Fibroblast of pulmonary artery (primary cell): ENCODE measurements around the gene CBLL1.

Experiments
- DNase-seq: peaks from one replicate; pipeline ENCODE4 v3.0.0-alpha.2; 2010; ENCODE audit warnings: low read depth
- H3K4me3 ChIP-seq: replicated peaks from 2 replicates; pipeline ENCODE4 v1.5.1; 2011; ENCODE audit warnings: low read depth, mild to moderate bottlenecking, control low read depth, low read length, moderate library complexity
- TF ChIP-seq, protein P1 (sequence below): IDR thresholded peaks from 2 replicates; pipeline ENCODE4 v1.5.1; 2011; ENCODE audit warnings: mild to moderate bottlenecking, control low read depth, low read length, inconsistent platforms; ENCODE audit errors: missing control alignments

CBLL1 gene

DNA sequence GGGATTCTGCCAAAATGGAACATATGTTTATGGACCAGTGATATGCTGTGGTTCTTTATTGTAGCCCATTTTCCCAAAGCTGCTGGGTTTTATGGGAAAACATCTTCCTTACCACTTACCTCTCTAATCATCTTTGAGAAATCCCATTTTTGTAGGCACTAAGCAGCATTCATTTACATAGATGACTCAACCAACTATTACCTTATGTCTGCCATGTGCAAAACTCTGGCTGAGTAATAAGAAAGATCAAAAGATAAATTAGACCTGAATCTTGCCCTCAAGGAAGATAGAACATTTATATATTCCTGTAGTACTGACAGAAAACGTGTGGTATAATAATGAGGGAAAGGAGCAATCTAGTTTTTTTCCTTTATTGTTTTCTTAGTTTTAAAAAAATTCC lies 24.3 kb downstream of the CBLL1 start:
- no peak overlapping the region for H3K4me3 ChIP-seq
- no peak for DNase-seq
- TF ChIP-seq, protein P1, sequence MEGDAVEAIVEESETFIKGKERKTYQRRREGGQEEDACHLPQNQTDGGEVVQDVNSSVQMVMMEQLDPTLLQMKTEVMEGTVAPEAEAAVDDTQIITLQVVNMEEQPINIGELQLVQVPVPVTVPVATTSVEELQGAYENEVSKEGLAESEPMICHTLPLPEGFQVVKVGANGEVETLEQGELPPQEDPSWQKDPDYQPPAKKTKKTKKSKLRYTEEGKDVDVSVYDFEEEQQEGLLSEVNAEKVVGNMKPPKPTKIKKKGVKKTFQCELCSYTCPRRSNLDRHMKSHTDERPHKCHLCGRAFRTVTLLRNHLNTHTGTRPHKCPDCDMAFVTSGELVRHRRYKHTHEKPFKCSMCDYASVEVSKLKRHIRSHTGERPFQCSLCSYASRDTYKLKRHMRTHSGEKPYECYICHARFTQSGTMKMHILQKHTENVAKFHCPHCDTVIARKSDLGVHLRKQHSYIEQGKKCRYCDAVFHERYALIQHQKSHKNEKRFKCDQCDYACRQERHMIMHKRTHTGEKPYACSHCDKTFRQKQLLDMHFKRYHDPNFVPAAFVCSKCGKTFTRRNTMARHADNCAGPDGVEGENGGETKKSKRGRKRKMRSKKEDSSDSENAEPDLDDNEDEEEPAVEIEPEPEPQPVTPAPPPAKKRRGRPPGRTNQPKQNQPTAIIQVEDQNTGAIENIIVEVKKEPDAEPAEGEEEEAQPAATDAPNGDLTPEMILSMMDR = no peak

GRCh38 chr7:107773027-107773426 lies 29.1 kb downstream of the CBLL1 start:
- TF ChIP-seq, protein P1 = no peak
- no peak overlapping the region for H3K4me3 ChIP-seq
- peak; percentile 6 for DNase-seq

DNA sequence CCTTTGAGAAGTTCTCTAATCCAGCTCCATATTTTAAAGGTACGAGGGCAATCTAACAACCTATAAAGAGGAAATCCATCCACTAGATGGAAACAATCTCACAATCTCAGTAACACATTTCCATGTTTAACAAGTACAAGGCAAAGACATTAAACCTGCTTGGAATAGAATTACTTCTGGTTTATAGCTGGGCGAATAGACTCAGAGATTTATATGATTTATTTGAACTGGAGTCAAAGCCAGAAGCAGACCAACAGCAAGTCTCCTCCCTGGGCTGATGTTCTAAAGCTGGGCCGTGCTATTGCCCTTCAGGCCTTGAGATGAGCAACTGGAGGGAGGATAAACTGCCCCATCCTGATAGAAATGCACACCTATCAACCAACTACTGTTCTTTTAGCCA lies 33.8 kb downstream of the CBLL1 start:
- H3K4me3 ChIP-seq = no peak overlapping the region
- TF ChIP-seq, protein P1 = no peak
- DNase-seq = no peak

GRCh38 chr7:107778283-107778682 lies 34.3 kb downstream of the CBLL1 start:
- TF ChIP-seq, protein P1 = no peak
- DNase-seq = no peak
- no peak overlapping the region for H3K4me3 ChIP-seq

DNA sequence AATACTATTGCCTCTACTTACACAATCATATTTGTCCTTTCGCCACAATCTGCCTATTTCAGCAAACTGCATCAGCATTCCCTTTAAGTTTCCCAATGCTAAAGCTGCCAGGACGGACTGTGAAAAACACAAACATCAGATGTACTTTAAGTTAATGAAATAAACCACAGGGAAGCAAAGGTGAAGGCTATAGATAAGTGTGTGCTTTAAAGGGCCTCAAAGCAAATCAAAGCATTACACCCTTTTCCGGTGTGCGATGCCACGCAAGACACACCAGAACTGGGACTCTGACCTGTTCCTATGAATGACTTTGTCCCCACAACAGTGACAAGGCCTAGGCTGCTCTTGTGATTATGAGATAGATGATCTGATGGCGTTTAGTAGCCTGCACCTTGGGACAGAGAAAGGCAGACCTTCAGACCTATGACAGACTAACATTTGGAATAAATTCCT lies 35.7 kb downstream of the CBLL1 start:
- DNase-seq = no peak
- no peak overlapping the region for H3K4me3 ChIP-seq
- TF ChIP-seq, protein P1 = no peak

- TF ChIP-seq, protein P1 = no peak
- DNase-seq = no peak
- H3K4me3 ChIP-seq = no peak overlapping the region
Measured at GRCh38 chr7:107782374-107782773, 38.4 kb downstream of the CBLL1 start.

- H3K4me3 ChIP-seq = no peak overlapping the region
- TF ChIP-seq, protein P1 = no peak
- DNase-seq = no peak
Measured at GRCh38 chr7:107783648-107784047, 39.7 kb downstream of the CBLL1 start.
